NOMO-1 (cell line): Measurements from ENCODE around the gene STRAP.
"Not testable (repeated sequence)": the region's sequence is repeated elsewhere in the genome, so short reads cannot be mapped to it uniquely, and the experiment has no call there.

Experiments used
- DNase-seq, 2 experiments: peaks; one replicate each; lab custom pipeline; 2025; ENCODE audit not compliant: unreplicated experiment in 2 of 2; lab: John Stamatoyannopoulos, UW

STRAP gene

GRCh38 chr12:15863984-15864383 is 18.2 kb upstream of the STRAP start:
- DNase-seq, result peak; percentile 92

- DNase-seq, result no peak
Observed at GRCh38 chr12:15868186-15868585, 14.0 kb upstream of the STRAP start.

- DNase-seq, result no peak
Observed at GRCh38 chr12:15873556-15873955, 8.6 kb upstream of the STRAP start.

GRCh38 chr12:15874556-15875145 is 7.5 kb upstream of the STRAP start:
- DNase-seq, result not testable (repeated sequence)

GRCh38 chr12:15875863-15876262 is 6.3 kb upstream of the STRAP start:
- DNase-seq, result no peak

DNA sequence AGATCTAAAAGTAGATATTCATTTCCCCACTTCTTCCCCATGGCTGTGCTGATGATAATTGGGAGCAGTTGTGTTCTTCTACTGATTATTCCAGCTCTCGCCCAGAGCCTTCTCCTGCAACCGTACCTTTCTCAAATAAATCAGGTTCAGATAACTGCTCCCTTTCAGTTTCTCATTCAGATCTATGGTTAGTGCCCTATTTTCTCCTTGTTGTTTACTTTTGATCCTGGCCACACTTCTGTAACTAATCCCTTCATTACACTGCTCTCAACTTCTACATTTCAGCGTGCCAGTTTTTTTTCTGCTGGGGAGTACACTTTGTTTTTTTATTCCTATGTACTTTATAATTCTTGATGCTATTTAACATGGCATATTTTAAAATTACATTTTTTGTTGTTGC is 2.8 kb upstream of the STRAP start:
- no peak for DNase-seq

- no peak for DNase-seq
Observed at GRCh38 chr12:15880721-15881120, 1.5 kb upstream of the STRAP start.

DNA sequence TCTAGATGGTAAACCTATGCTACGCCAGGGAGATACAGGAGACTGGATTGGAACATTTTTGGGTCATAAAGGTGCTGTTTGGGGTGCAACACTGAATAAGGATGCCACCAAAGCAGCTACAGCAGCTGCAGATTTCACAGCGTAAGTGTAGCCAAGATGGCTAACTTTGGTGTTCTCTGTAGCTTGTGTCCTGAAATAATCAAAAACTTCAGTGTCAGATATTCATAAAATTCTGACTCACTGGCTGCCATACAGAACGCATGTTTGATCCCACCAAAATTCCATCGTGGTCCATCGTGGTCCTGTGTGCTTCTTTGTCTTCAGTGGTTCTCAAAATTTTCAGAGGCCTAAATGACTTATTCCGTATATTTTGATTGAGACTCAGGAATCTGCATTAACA is 1.3 kb downstream of the STRAP start:
- no peak for DNase-seq

DNA sequence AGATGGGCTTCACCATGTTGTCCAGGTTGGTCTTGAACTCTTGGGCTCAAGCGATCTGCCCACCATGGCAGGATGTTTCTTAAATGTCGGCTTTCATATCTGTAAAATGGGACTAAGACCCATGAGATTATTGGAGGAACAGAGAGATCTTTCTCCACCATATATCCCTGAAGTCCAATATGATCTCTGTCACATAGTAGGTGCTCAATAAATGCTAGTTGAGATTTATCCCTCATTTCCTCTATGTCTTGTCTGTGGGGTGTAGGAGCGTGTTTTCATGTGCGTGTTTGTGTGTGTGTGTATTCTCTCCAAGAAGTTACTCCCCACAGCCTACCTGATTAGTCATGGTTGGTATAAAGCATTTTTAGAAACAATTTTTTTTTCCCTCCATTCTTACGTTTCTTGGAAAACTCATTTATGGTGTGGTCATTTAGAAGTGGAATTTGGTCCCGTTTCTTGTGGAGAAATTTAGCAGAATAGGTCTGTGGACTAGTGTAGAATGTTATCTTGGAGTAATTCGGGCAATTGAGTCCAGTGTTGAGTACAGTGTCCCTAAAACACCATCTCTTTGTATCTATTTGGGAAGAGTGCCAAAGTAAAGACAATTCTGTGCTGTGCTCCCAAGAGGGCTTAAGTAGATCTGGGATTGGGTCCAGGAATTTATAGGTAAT is 4.3 kb downstream of the STRAP start:
- DNase-seq, result no peak

- no peak for DNase-seq
Observed at GRCh38 chr12:15887043-15887817, 5.0 kb downstream of the STRAP start.

DNA sequence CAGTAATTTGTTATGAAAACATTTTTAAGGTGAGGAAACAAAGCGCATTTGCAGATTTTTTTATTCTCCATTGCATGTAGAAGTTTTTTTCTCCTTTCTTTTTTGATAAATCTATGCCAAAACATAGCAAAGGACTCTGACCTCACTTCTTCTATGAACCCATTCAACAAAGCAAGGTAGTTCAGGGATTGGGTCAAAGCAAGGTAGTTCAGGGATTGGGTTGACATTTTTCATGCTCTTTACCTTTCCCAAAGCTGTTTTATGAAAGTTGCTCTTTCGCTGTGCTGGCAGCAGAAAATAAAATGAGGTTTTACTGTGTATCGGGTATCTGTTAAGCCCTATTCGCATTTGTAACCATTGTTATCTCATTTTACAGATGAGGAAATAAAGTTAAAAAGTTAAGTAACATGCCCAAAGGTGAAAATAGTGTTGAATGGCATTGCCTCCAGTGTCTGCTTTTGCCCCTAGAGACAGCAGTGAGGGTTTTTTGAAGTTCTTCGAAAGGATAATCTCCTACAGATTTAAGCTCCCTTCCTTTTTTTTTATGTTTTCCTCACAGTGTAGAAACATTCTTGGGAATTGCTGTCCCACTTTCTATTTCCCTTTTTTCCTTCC is 10.6 kb downstream of the STRAP start:
- DNase-seq, result no peak

GRCh38 chr12:15893260-15893659 is 11.1 kb downstream of the STRAP start:
- DNase-seq, result no peak

DNA sequence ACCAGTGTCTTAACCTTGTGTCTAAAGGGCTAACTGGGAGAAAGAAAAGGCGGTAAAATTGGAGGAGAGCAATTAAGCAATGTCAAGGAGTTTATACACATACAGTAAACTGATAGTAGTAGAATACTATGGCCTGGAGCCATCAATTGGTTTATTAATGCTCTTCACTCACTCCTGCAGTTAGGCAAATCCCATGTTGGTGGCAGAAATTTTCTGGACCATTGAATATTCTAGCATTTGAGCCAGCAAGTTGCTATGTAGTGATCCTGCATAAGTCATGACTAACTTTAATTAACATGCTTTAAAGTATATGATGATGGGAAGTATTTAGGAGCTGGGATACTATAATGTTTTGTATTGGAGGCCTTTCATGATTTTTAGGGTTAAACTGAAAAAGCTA is 14.7 kb downstream of the STRAP start:
- no peak for DNase-seq

- no peak for DNase-seq
Observed at GRCh38 chr12:15897433-15897832, 15.2 kb downstream of the STRAP start.

DNA sequence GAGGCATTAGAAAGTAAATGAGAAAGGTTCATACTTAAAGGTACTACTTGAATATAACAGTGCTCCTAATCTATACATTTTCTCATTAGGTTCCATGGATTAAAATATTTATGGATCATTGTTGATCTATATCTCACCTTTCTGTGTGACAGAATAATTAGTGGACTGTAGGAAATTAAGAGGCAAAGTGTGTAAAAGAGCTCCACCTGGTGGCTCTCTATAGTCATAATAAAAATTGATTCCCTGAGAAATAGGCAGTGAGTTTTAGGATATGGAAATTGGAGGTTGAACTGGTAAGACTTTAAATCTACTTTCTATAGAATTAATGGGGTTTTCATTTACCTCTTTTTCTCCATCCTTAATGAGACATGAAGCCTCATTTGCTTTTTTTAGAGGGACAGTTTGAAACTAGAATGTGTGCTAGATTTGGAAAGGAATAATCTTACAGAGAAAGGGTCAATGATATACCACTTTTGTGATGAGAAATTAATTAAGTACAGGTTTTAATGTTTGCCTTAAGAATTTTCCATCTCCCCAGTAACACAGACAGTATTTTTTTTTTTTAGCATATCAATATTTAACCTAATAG is 17.2 kb downstream of the STRAP start:
- DNase-seq, result peak in 1 of 2 experiments; percentile 15

DNA sequence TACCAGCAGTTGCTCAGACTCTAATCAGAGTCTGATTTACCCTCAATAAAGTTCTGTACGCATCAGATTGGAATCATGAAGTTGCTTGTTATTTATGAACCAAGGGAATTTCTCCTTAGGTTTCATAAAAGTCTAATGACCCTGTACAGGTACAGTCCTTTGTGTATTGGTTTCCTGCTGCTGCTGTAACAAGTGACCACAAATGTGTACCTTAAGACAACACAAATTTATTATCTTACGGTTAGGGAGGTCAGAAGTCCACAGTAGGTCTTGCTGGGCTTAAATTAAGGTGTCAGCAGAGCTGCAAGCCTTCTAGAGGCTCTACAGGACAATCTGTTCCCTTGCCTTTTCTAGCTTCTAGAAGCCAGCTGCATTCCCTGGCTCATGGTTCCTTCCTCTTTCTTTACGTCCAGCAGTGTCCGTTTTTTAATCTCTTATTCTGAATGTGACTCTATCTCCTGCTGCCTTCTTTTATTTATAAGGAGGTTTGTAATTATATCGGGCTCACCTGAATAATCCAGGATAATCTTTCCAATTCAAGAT is 22.3 kb downstream of the STRAP start:
- no peak for DNase-seq

GRCh38 chr12:15910468-15910863 is 28.3 kb downstream of the STRAP start:
- peak in 1 of 2 experiments; percentile 31 for DNase-seq

GRCh38 chr12:15910864-15911721 is 28.9 kb downstream of the STRAP start, which contains the start of gene DERA:
DERA (plus strand) TSS chr12:15911332; CDS start chr12:15911384, 52 bp downstream.
- peak; percentile 63 to 79 for DNase-seq

DNA sequence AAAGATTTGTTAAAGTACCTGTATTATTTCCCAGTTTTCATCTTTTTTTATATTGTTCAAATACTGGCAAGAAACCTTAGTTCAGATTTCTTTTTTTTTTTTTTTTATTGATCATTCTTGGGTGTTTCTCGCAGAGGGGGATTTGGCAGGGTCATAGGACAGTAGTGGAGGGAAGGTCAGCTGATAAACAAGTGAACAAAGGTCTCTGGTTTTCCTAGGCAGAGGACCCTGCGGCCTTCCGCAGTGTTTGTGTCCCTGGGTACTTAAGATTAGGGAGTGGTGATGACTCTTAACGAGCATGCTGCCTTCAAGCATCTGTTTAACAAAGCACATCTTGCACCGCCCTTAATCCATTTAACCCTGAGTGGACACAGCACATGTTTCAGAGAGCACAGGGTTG is 29.7 kb downstream of the STRAP start:
- DNase-seq, result not testable (repeated sequence)

DNA sequence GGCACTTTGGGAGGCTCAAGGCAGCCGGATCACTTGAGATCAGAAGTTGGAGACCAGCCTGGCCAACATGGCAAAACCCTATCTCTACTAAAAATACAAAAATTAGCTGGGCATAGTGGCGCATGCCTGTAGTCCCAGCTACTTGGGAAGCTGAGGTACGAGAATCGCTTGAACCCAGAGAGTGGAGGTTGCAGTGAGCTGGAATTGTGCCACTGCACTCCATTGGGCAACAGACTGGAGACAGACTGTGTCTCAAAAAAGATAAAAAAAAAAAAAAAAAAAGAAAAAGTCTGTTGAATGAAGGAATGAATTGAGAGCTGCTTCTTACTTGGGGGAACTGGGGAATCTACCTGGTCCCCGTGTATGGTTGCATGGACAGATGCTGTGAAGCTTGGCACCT is 31.9 kb downstream of the STRAP start:
- not testable (repeated sequence) for DNase-seq
